ENCODE results near the gene FSD1L.
"Not testable (repeated sequence)": the region's sequence is repeated elsewhere in the genome, so short reads cannot be mapped to it uniquely, and the experiment has no call there.

FSD1L gene

GRCh38 chr9:105557804-105558610 lies 110.2 kb downstream of the FSD1L start, which contains the start of gene FKTN:
FKTN (plus strand) TSS chr9:105558131; CDS start chr9:105575033, 16,902 bp downstream.
- TF ChIP-seq CTCF (IDR thresholded peaks at IDR 0.05; ENCODE audit: low read depth, low read length) (no peak), EZH2phosphoT487 (IDR thresholded peaks at IDR 0.05; ENCODE audit: low read depth) (no peak)
- peak within 1 kb of the TSS; percentile 83 for H3K4me3 ChIP-seq (ENCODE audit: low read length)
- H3K36me3 ChIP-seq (replicated peaks; ENCODE audit: low read depth, low read length): peaks cover 24% of the 10 kb centered on the region
- H4K20me1 ChIP-seq (ENCODE audit: insufficient read depth, low read length): no peaks in the 10 kb centered on the region
- H3K4me2 ChIP-seq (ENCODE audit: low read length): peak within 1 kb of the TSS; percentile 91
- peak within 1 kb of the TSS; percentile 99 for H2AFZ ChIP-seq (ENCODE audit: low read depth, low read length)
- H3K9ac ChIP-seq (ENCODE audit: low read length): peak within 1 kb of the TSS; percentile 68
- H3K27ac ChIP-seq (ENCODE audit: low read length): no peak within 1 kb of the TSS
- no peaks in the 10 kb centered on the region for H3K27me3 ChIP-seq (ENCODE audit: low read depth, low read length)
- peaks cover 6% of the 10 kb centered on the region for H3K4me1 ChIP-seq (ENCODE audit: low read length)
- H3K79me2 ChIP-seq (ENCODE audit: low read length): peaks cover 12% of the 10 kb centered on the region
- H3K9me3 ChIP-seq (ENCODE audit: insufficient read depth, low read length): peaks cover 3% of the 10 kb centered on the region; the same call in 1 of the 2 replicates

- H3K4me2 ChIP-seq (ENCODE audit: low read length): no peak overlapping the region
- no peak overlapping the region for H3K9ac ChIP-seq (ENCODE audit: low read length)
- H3K79me2 ChIP-seq (ENCODE audit: low read length): no peaks in the 10 kb centered on the region
- H3K4me3 ChIP-seq (ENCODE audit: low read length): no peak overlapping the region
- H3K27ac ChIP-seq (ENCODE audit: low read length): no peak overlapping the region
- H3K9me3 ChIP-seq (ENCODE audit: insufficient read depth, low read length): no peaks in the 10 kb centered on the region
- no peaks in the 10 kb centered on the region for H3K27me3 ChIP-seq (ENCODE audit: low read depth, low read length)
- H4K20me1 ChIP-seq (ENCODE audit: insufficient read depth, low read length): no peaks in the 10 kb centered on the region
- no peak for TF ChIP-seq CTCF (IDR thresholded peaks at IDR 0.05; ENCODE audit: low read depth, low read length)
- no peak for TF ChIP-seq EZH2phosphoT487 (IDR thresholded peaks at IDR 0.05; ENCODE audit: low read depth)
- no peak overlapping the region for H2AFZ ChIP-seq (ENCODE audit: low read depth, low read length)
- no peaks in the 10 kb centered on the region for H3K36me3 ChIP-seq (replicated peaks; ENCODE audit: low read depth, low read length)
- no peaks in the 10 kb centered on the region for H3K4me1 ChIP-seq (ENCODE audit: low read length)
Observed at GRCh38 chr9:105572455-105572854, 124.6 kb downstream of the FSD1L start.

DNA sequence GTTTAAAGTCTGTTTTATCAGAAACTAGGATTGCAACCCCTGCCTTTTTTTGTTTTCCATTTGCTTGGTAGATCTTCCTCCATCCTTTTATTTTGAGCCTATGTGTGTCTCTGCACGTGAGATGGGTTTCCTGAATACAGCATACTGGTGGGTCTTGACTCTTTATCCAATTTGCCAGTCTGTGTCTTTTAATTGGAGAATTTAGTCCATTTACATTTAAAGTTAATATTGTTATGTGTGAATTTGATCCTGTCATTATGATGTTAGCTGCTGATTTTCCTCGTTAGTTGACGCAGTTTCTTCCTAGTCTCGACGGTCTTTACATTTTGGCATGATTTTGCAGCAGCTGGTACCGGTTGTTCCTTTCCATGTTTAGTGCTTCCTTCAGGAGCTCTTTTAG lies 132.1 kb downstream of the FSD1L start:
- H3K9me3 ChIP-seq (ENCODE audit: insufficient read depth, low read length); H3K4me3 ChIP-seq (ENCODE audit: low read length); H3K27ac ChIP-seq (ENCODE audit: low read length); H3K79me2 ChIP-seq (ENCODE audit: low read length); H4K20me1 ChIP-seq (ENCODE audit: insufficient read depth, low read length); H2AFZ ChIP-seq (ENCODE audit: low read depth, low read length); H3K9ac ChIP-seq (ENCODE audit: low read length); H3K36me3 ChIP-seq (replicated peaks; ENCODE audit: low read depth, low read length); H3K4me2 ChIP-seq (ENCODE audit: low read length); H3K4me1 ChIP-seq (ENCODE audit: low read length); H3K27me3 ChIP-seq (ENCODE audit: low read depth, low read length): not testable (repeated sequence)

DNA sequence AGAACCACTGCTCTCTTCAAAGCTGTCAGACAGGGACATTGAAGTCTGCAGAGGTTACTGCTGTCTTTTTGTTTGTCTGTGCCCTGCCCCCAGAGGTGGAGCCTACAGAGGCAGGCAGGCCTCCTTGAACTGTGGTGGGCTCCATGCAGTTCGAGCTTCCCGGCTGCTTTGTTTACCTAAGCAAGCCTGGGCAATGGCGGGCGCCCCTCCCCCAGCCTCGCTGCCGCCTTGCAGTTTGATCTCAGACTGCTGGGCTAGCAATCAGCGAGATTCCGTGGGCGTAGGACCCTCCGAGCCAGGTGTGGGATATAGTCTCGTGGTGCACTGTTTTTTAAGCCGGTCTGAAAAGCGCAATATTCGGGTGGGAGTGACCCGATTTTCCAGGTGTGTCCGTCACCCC lies 133.7 kb downstream of the FSD1L start:
- H3K9ac ChIP-seq (ENCODE audit: low read length); H3K9me3 ChIP-seq (ENCODE audit: insufficient read depth, low read length): not testable (repeated sequence)

GRCh38 chr9:105593145-105593544 lies 145.3 kb downstream of the FSD1L start:
- Histone ChIP-seq H3K9ac (ENCODE audit: low read length) (no peak overlapping the region), H3K27ac (ENCODE audit: low read length) (no peak overlapping the region)

More for the DNA sequence above, 133.7 kb downstream of the FSD1L start:
- H3K4me1 ChIP-seq (ENCODE audit: low read length); H3K36me3 ChIP-seq (replicated peaks; ENCODE audit: low read depth, low read length); H3K79me2 ChIP-seq (ENCODE audit: low read length); H3K4me3 ChIP-seq (ENCODE audit: low read length); H3K4me2 ChIP-seq (ENCODE audit: low read length); H3K27me3 ChIP-seq (ENCODE audit: low read depth, low read length); H4K20me1 ChIP-seq (ENCODE audit: insufficient read depth, low read length); H3K27ac ChIP-seq (ENCODE audit: low read length); H2AFZ ChIP-seq (ENCODE audit: low read depth, low read length): not testable (repeated sequence)

More at GRCh38 chr9:105593145-105593544, 145.3 kb downstream of the FSD1L start:
- H3K36me3 ChIP-seq (replicated peaks; ENCODE audit: low read depth, low read length): peaks cover 15% of the 10 kb centered on the region
- no peaks in the 10 kb centered on the region for H3K4me1 ChIP-seq (ENCODE audit: low read length)
- no peak overlapping the region for H2AFZ ChIP-seq (ENCODE audit: low read depth, low read length)
- no peaks in the 10 kb centered on the region for H3K79me2 ChIP-seq (ENCODE audit: low read length)
- H3K4me2 ChIP-seq (ENCODE audit: low read length): no peak overlapping the region
- no peak overlapping the region for H3K4me3 ChIP-seq (ENCODE audit: low read length)
- H3K27me3 ChIP-seq (ENCODE audit: low read depth, low read length): no peaks in the 10 kb centered on the region
- no peaks in the 10 kb centered on the region; the same call in 1 of the 2 replicates for H3K9me3 ChIP-seq (ENCODE audit: insufficient read depth, low read length)
- no peak for TF ChIP-seq CTCF (IDR thresholded peaks at IDR 0.05; ENCODE audit: low read depth, low read length)
- TF ChIP-seq EZH2phosphoT487 (IDR thresholded peaks at IDR 0.05; ENCODE audit: low read depth): no peak
- H4K20me1 ChIP-seq (ENCODE audit: insufficient read depth, low read length): no peaks in the 10 kb centered on the region

Data from OCI-LY3 (cell line).